Uterus (tissue), 2 donors: ENCODE results near the gene ARVCF.

Experiments used
- POLR2A ChIP-seq, 2 donors: fragments of 450-650 bp; IDR thresholded peaks; one replicate each; pipeline ENCODE4 v1.6.1; 2016; ENCODE audit warnings: antibody characterized with exemption in 2 of 2, mild to moderate bottlenecking in 1 of 2, moderate library complexity in 1 of 2
- TF ChIP-seq, protein P1 (sequence below), 4 experiments: fragments of 200-600 bp in 2 of 4; fragments of 450-650 bp in 2 of 4; sonication (generic) in 2 of 4; IDR thresholded peaks; one replicate each; pipeline ENCODE4 v1.5.1; 2016 to 2019; ENCODE audit warnings: antibody characterized with exemption in 4 of 4, mild to moderate bottlenecking in 2 of 4, moderate library complexity in 1 of 4

GRCh38 chr22:19928207-19928606, 88.4 kb downstream of the ARVCF start:
- no peak for TF ChIP-seq POLR2A (IDR thresholded peaks at IDR 0.05)
- TF ChIP-seq, protein P1, sequence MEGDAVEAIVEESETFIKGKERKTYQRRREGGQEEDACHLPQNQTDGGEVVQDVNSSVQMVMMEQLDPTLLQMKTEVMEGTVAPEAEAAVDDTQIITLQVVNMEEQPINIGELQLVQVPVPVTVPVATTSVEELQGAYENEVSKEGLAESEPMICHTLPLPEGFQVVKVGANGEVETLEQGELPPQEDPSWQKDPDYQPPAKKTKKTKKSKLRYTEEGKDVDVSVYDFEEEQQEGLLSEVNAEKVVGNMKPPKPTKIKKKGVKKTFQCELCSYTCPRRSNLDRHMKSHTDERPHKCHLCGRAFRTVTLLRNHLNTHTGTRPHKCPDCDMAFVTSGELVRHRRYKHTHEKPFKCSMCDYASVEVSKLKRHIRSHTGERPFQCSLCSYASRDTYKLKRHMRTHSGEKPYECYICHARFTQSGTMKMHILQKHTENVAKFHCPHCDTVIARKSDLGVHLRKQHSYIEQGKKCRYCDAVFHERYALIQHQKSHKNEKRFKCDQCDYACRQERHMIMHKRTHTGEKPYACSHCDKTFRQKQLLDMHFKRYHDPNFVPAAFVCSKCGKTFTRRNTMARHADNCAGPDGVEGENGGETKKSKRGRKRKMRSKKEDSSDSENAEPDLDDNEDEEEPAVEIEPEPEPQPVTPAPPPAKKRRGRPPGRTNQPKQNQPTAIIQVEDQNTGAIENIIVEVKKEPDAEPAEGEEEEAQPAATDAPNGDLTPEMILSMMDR (IDR thresholded peaks at IDR 0.05) = no peak
